Left lobe of liver (tissue), 2 donors: ENCODE results near the gene RHOB. TPM values are rescaled to one million over a fixed set of nuclear protein-coding genes. Genes with fewer than 3 reads are reported as not detected.

ENCODE experiments used
- ATAC-seq: fragments of 200-7000 bp; cut with Tn5 transposase; one replicate; pipeline ENCODE4 v1.9.1; 2020; ENCODE audit warnings: mild to moderate bottlenecking, moderate library complexity
- DNase-seq: peaks from one replicate; pipeline ENCODE4 v3.0.0-alpha.2; 2020; ENCODE audit warnings: low spot score
- total RNA-seq: library from RNA; stranded (reverse); gene quantifications from one replicate; pipeline ENCODE4 v1.2.1, GENCODE V29; 2021
- donor health status: DM: no; HTN: no; CAD: no; lungs with moderate emphysema.
- donor health status: DM: no; HTN: yes; CAD: no.

The RHOB gene
- total RNA-seq, result 250 TPM

- ATAC-seq (peak; percentile 76), DNase-seq (peak; percentile 99)
Observed at GRCh38 chr2:20446917-20447436, at the start of gene RHOB. RHOB (plus strand) TSS chr2:20447074; CDS start chr2:20447466, 392 bp downstream.

- DNase-seq (no peak), ATAC-seq (no peak)
Observed at GRCh38 chr2:20397811-20398447, 48.9 kb upstream of the RHOB start.

GRCh38 chr2:20398956-20399567 is 47.8 kb upstream of the RHOB start:
- ATAC-seq, result no peak

GRCh38 chr2:20400306-20400705 is 46.6 kb upstream of the RHOB start:
- ATAC-seq, result no peak

More at GRCh38 chr2:20398956-20399567, 47.8 kb upstream of the RHOB start:
- no peak for DNase-seq

DNA sequence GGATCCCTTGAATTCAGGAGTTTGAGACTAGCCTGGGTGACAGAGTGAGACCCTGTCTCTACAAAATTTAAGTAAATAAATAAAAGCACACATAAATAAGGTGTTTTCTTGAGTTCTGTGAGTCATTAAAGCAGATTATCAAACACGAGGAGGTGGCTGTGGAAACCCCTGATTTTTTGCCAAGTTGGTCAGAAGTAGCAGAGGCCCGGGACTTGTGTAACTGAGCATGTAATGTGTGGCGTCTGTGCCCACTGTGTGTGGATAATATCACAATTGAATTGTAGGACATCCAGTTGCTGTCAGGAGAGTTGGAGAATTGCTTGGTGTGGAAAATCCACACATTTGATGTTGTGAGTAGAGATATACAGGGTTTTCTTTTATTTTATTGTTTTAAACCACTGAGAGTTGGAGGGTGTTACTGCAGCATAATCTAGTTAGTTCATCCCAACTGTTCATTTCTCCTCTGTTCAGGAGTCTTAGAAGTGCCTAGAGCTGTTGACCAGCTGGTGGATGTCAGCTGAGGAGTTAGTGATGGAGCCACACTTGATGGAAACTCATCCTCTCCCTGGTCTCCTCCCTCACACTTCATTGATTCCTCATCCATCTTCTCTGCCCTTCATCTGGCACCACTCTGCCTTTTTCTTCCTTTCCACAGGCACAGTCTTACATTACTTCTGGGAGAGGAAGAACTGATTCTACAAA is 45.9 kb upstream of the RHOB start:
- ATAC-seq, result peak; percentile 71
- peak; percentile 46 for DNase-seq

More at GRCh38 chr2:20400306-20400705, 46.6 kb upstream of the RHOB start:
- peak; percentile 18 for DNase-seq

DNA sequence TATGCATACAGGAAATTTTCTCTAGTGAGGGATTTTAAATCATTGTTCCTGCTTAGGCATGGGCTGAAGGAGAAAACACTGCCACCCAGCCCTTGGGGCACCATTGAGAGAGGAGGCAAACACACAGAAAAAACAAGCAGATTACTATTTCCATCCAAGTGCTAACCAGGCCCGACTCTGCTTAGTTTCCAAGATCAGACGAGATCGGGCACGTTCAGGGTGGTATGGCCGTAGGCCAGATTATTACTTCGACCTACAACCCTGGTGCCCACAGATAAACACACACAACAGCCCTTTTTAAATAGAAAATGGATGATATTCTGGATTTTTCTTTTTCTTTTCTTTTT is 45.4 kb upstream of the RHOB start:
- DNase-seq (peak; percentile 10), ATAC-seq (no peak)

DNA sequence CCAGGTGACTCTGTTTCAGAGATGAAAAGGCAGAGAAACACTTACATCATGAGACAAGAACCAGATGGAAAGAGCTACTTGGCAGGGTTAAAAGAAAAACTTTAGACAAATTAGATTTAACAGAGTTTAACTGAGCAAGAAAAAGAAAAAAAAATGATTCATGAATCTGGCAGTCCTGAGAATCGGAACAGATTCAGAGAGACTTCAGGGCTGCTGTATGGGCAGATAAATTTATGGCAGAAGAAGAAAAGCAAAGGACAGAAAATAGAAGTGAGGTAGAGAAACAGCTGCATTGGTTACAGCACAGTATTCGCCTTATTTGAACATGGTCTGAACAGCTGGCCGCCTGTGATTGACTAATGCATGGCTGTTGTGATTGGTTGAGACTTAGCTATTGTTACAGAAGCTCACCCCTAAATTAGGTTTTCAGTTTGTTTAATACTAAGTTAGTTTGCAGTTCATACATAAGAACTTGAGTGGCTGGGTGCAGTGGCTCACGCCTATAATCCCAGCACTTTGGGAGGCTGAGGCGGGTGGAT is 43.0 kb upstream of the RHOB start:
- no peak for DNase-seq
- no peak for ATAC-seq

- ATAC-seq, result peak; percentile 45
- no peak for DNase-seq
Observed at GRCh38 chr2:20404950-20405349, 41.9 kb upstream of the RHOB start.

DNA sequence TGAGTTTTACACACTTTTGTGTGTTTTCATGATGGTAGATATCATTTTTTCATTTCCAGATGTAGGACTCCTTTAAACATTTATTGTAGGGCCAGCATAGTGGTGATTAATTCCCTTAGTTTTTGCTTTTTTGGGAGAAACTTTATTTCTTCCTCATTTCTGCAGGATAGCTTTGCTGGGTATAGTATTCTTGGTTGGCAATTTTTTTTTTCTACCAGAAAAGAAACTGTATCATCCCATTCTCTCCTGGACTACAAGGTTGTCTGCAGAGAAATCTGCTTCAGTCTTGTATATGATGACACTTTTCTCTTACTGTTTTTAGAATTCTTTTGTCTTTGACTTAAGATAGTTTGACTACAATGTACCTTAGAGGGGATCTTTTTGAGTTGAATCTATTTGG is 37.8 kb upstream of the RHOB start:
- DNase-seq, result no peak

DNA sequence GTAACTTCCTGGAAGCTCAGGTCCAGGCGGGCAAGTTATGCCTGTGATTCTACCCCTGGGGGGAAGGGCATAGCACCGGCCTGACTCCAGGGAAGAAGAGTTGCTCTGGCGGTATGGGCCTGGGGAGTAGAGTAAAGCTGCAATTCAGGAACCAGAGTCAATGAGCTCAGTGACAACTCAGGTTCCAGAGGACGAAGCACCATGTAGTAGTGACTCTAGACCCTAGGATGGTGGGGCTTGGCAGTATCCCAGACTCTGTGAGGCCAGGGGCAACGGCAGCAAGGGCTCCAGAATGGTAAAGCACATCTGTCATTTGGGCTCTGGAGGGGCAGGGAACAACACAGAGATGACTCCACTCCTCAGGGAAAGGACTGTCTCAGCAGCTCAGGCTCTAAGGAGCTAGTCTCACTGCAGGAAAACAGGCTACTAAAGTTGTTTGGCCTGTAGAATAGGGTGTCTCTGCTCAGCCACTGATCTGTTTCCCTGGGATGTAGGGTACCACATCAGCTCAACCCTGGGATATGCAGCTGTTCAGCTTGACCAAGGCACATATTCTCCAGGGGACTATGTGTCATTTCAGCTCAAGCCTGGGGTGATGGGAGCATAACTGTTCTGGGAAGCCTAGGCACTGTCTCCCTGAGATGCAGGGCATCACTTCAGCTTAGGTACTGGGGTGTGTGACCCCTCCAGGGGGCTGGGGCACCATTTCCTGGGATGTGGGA is 36.2 kb upstream of the RHOB start:
- no peak for ATAC-seq
- no peak for DNase-seq

More for the DNA sequence above, 37.8 kb upstream of the RHOB start:
- ATAC-seq, result no peak

- ATAC-seq, result peak; percentile 100
- peak; percentile 84 for DNase-seq
Observed at GRCh38 chr2:20411361-20411894, 35.4 kb upstream of the RHOB start.

GRCh38 chr2:20414806-20415205 is 32.1 kb upstream of the RHOB start:
- no peak for ATAC-seq
- no peak for DNase-seq

- DNase-seq (no peak), ATAC-seq (no peak)
Observed at GRCh38 chr2:20415511-20415918, 31.4 kb upstream of the RHOB start.

DNA sequence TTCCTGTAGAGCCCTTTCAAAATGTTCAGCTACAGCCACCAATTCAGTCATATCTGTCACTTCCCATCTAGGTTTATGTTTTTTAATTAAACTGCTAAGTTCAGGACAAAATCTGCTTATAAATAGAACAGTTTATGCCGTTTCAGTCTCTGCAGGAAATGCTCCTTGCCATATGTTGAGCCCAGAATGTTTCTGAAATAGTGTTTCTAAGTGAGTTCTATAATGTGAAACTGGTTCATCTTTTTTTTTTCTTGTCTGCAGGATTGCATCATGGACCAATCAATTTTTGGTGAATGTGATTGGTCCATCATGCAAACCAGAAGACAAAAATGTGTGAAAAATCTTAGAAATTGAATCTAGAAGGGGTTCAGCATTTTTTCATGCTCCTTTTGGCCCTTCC is 30.2 kb upstream of the RHOB start:
- ATAC-seq (no peak), DNase-seq (no peak)

- ATAC-seq (peak; percentile 56), DNase-seq (peak; percentile 21)
Observed at GRCh38 chr2:20417230-20417821, 29.5 kb upstream of the RHOB start.

- ATAC-seq, result peak; percentile 4
- peak; percentile 48 for DNase-seq
Observed at GRCh38 chr2:20418519-20418918, 28.4 kb upstream of the RHOB start.

- ATAC-seq, result peak; percentile 44
- DNase-seq, result peak; percentile 45
Observed at GRCh38 chr2:20419007-20419576, 27.8 kb upstream of the RHOB start.

DNA sequence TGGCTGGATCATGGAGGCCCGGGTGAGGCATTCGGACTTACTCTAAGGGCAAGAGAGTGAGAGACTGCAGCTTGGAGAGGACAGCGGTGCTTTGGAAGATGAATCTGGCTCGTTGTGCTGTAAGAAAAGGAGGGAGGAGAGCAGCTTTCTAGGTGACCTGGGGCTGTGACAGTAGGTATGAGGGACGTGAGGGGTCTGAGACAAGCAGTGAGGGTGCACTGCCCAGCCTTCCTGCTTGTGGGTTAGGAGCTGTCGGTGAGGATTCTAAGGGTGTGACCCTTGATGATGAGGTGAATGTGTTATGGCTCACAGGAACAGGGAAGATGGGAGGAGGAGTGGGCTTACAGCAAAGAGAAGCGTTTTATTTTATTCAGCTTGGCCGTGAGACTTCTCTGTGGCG is 27.1 kb upstream of the RHOB start:
- DNase-seq, result peak; percentile 40
- ATAC-seq, result no peak

- peak; percentile 52 for DNase-seq
- peak; percentile 18 for ATAC-seq
Observed at GRCh38 chr2:20421336-20421987, 25.4 kb upstream of the RHOB start.
